A673 (cell line): ENCODE data around the gene MRPL27.

ENCODE experiments used
- EZH2 ChIP-seq: fragments of 200-600 bp; sonication (generic); IDR thresholded peaks from 2 replicates; pipeline ENCODE4 v1.6.1; 2017; ENCODE audit warnings: borderline replicate concordance, low read depth, mild to moderate bottlenecking, mixed read lengths, antibody characterized with exemption, low read length; ENCODE audit not compliant: poor library complexity, severe bottlenecking
- TF ChIP-seq, protein P1 (sequence below): fragments of 300-800, 200-600 bp; sonication (generic); conservative IDR thresholded peaks from 2 replicates; pipeline ENCODE4 v1.5.1; 2017; ENCODE audit warnings: low read depth, mild to moderate bottlenecking, antibody characterized with exemption, low read length, moderate library complexity, mixed read lengths

DNA sequence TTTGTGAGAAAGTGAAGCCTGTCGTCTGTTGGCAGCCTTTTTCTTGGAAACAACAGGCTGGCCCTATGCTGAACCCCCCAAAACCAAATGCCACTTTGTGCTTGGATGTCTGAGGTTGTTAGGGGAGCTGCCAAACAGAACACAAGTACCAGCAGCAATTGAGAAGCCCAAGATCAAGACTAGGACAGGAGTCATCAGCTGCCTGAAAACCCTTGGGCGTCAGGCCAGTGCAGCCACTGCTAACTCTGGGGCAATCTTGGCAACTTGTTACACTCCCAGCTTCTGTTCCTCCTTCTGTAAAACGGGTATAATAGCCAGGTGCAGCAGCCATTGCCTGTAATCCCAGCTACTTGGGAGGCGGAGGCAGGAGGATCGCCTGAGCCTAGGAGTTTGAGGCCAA is 33.6 kb upstream of the MRPL27 start:
- no peak for TF ChIP-seq EZH2
- TF ChIP-seq, protein P1, sequence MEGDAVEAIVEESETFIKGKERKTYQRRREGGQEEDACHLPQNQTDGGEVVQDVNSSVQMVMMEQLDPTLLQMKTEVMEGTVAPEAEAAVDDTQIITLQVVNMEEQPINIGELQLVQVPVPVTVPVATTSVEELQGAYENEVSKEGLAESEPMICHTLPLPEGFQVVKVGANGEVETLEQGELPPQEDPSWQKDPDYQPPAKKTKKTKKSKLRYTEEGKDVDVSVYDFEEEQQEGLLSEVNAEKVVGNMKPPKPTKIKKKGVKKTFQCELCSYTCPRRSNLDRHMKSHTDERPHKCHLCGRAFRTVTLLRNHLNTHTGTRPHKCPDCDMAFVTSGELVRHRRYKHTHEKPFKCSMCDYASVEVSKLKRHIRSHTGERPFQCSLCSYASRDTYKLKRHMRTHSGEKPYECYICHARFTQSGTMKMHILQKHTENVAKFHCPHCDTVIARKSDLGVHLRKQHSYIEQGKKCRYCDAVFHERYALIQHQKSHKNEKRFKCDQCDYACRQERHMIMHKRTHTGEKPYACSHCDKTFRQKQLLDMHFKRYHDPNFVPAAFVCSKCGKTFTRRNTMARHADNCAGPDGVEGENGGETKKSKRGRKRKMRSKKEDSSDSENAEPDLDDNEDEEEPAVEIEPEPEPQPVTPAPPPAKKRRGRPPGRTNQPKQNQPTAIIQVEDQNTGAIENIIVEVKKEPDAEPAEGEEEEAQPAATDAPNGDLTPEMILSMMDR: no peak
